NCI-H460 (cell line): ENCODE data around the gene ZNF816. TPM values are rescaled to one million over a fixed set of nuclear protein-coding genes. Genes with fewer than 3 reads are reported as not detected.
"Not testable (repeated sequence)": the region's sequence is repeated elsewhere in the genome, so short reads cannot be mapped to it uniquely, and the experiment has no call there.

ENCODE experiments used
- DNase-seq: peaks from one replicate; pipeline ENCODE4 v3.0.0-alpha.2; 2016; ENCODE audit warnings: low read depth; ENCODE audit errors: extremely low read depth
- total RNA-seq: library from RNA; depleted of rRNA; stranded (reverse); fragments of >200 nt; shearing (Covaris generic); gene quantifications from 2 replicates; pipeline ENCODE4 v1.2.3, GENCODE V29; 2014; rRNA removed

The ZNF816 gene
- total RNA-seq, 1 experiment from 2014 or later, result 6.9 TPM

- no peak for DNase-seq
These were observed 26.3 kb downstream of the ZNF816 start for GRCh38 chr19:52936151-52936953.

- DNase-seq, result no peak
These were observed 27.2 kb downstream of the ZNF816 start for GRCh38 chr19:52935434-52935833.

- DNase-seq, result not testable (repeated sequence)
These were observed 38.0 kb downstream of the ZNF816 start for GRCh38 chr19:52924641-52925040.

GRCh38 chr19:52923778-52924593 is 38.7 kb downstream of the ZNF816 start:
- no peak for DNase-seq

GRCh38 chr19:52922841-52923777 is 39.6 kb downstream of the ZNF816 start, which contains the start of gene ZNF888:
Gene ZNF888 (minus strand): TSS chr19:52923428. CDS start chr19:52917873, 5,555 bp downstream.
- DNase-seq, result peak; percentile 64

GRCh38 chr19:52917531-52917930 is 45.1 kb downstream of the ZNF816 start:
- DNase-seq, result no peak

GRCh38 chr19:52910648-52911047 is 52.0 kb downstream of the ZNF816 start:
- DNase-seq, result no peak

- DNase-seq, result not testable (repeated sequence)
These were observed 58.5 kb downstream of the ZNF816 start for GRCh38 chr19:52904052-52904780.

- no peak for DNase-seq
These were observed 60.8 kb downstream of the ZNF816 start for GRCh38 chr19:52901842-52902241.

Other genes starting within 250 kb of the ZNF816 start
- gene ZNF611, start 227.8 kb downstream of the ZNF816 start, total RNA-seq, result 8.2 and 10.5 TPM in 2 replicates
- 5.7 and 7.9 TPM in 2 replicates for gene ZNF600, start 176.1 kb downstream of the ZNF816 start, total RNA-seq
- gene ZNF28, start 141.2 kb downstream of the ZNF816 start, total RNA-seq, result 20.0 and 24.0 TPM in 2 replicates
- gene ZNF468, start 105.3 kb downstream of the ZNF816 start, total RNA-seq, result 31.3 and 32.8 TPM in 2 replicates
- 2.3 and 4.8 TPM in 2 replicates for gene ZNF320, start 65.2 kb downstream of the ZNF816 start, total RNA-seq
- 3.4 and 4.1 TPM in 2 replicates for gene ZNF888, start 39.5 kb downstream of the ZNF816 start, total RNA-seq
- not detected in 2 replicates for gene ERVV-1, start 51.0 kb upstream of the ZNF816 start, total RNA-seq
- not detected in 2 replicates for gene ERVV-2, start 81.9 kb upstream of the ZNF816 start, total RNA-seq
- 11.9 and 14.9 TPM in 2 replicates for gene ZNF160, start 140.5 kb upstream of the ZNF816 start, total RNA-seq
- not detected in 2 replicates for gene ZNF415, start 170.0 kb upstream of the ZNF816 start, total RNA-seq
- 1.3 and 2.0 TPM in 2 replicates for gene ZNF347, start 196.2 kb upstream of the ZNF816 start, total RNA-seq
- gene ZNF665, start 230.5 kb upstream of the ZNF816 start, total RNA-seq, result not detected in 2 replicates